Measurements from ENCODE around the gene SLIT3.
"Not testable (repeated sequence)": the region's sequence is repeated elsewhere in the genome, so short reads cannot be mapped to it uniquely, and the experiment has no call there.

Gene SLIT3

GRCh38 chr5:169168280-169168679 lies 132.7 kb downstream of the SLIT3 start:
- no peak for DNase-seq

- no peak for DNase-seq
Measured at GRCh38 chr5:169166078-169166477, 134.9 kb downstream of the SLIT3 start.

GRCh38 chr5:169165052-169165451 lies 135.9 kb downstream of the SLIT3 start:
- no peak for DNase-seq

GRCh38 chr5:169164481-169164925 lies 136.4 kb downstream of the SLIT3 start:
- no peak for DNase-seq

GRCh38 chr5:169162407-169162806 lies 138.5 kb downstream of the SLIT3 start:
- no peak for DNase-seq

- no peak for DNase-seq
Measured at GRCh38 chr5:169161022-169161680, 139.8 kb downstream of the SLIT3 start.

GRCh38 chr5:169160405-169160901 lies 140.5 kb downstream of the SLIT3 start:
- DNase-seq = no peak

GRCh38 chr5:169158764-169159163 lies 142.2 kb downstream of the SLIT3 start:
- DNase-seq = no peak

- no peak for DNase-seq
Measured at GRCh38 chr5:169157064-169157463, 143.9 kb downstream of the SLIT3 start.

- no peak for DNase-seq
Measured at GRCh38 chr5:169154679-169155078, 146.3 kb downstream of the SLIT3 start.

- DNase-seq = no peak
Measured at GRCh38 chr5:169153405-169153804, 147.5 kb downstream of the SLIT3 start.

- DNase-seq = no peak
Measured at GRCh38 chr5:169152946-169153345, 148.0 kb downstream of the SLIT3 start.

- no peak for DNase-seq
Measured at GRCh38 chr5:169152453-169152852, 148.5 kb downstream of the SLIT3 start.

- DNase-seq = no peak
Measured at GRCh38 chr5:169151051-169151805, 149.7 kb downstream of the SLIT3 start.

- DNase-seq = no peak
Measured at GRCh38 chr5:169150108-169150507, 150.8 kb downstream of the SLIT3 start.

GRCh38 chr5:169149317-169149716 lies 151.6 kb downstream of the SLIT3 start:
- no peak for DNase-seq

- no peak for DNase-seq
Measured at GRCh38 chr5:169148138-169148740, 152.7 kb downstream of the SLIT3 start.

GRCh38 chr5:169147534-169147933 lies 153.4 kb downstream of the SLIT3 start:
- DNase-seq = no peak

- DNase-seq = no peak
Measured at GRCh38 chr5:169146158-169146557, 154.8 kb downstream of the SLIT3 start.

- no peak for DNase-seq
Measured at GRCh38 chr5:169142264-169142970, 158.5 kb downstream of the SLIT3 start.

- DNase-seq = not testable (repeated sequence)
Measured at GRCh38 chr5:169140215-169140614, 160.7 kb downstream of the SLIT3 start.

- DNase-seq = no peak
Measured at GRCh38 chr5:169139480-169140050, 161.4 kb downstream of the SLIT3 start.

GRCh38 chr5:169133531-169133930 lies 167.4 kb downstream of the SLIT3 start:
- no peak for DNase-seq

Data from stimulated activated CD4-positive, alpha-beta T cell treated with anti-CD3 and anti-CD28 coated beads, Interleukin-15, amount 100 ng/mL, for 24 hours (primary cell).